Measurements from ENCODE around the gene DAAM1.

Gene DAAM1

DNA sequence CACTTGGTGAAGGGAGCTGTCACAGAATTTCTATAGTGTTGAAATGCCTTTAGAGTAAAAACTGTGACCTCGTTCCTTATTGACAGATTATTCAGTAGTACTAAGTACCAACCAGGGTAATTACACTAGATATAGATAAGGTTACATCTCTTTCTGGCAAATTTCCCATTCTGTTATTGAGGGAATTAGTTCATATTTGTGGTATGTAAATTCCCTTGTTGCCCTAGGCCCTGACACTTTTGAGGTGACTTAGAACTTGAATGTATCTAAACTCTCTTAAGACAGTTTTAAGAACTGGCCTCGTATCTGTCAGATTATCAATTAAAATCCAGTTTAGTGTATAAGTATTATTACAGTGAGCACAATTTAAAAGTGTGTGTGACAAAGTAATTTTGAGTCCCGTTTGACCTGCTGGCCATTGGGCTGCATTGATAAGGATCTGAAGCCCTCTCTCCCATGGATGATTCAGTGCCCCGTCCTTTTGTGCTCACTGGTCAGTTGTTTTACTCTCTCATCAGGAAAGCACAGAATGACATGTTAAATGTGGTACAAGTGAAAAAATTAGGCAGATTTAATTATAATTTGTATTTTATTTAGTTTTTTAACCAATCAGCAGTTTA lies 153.5 kb downstream of the DAAM1 start:
- DNase-seq (ENCODE audit: low spot score) = no peak

DNA sequence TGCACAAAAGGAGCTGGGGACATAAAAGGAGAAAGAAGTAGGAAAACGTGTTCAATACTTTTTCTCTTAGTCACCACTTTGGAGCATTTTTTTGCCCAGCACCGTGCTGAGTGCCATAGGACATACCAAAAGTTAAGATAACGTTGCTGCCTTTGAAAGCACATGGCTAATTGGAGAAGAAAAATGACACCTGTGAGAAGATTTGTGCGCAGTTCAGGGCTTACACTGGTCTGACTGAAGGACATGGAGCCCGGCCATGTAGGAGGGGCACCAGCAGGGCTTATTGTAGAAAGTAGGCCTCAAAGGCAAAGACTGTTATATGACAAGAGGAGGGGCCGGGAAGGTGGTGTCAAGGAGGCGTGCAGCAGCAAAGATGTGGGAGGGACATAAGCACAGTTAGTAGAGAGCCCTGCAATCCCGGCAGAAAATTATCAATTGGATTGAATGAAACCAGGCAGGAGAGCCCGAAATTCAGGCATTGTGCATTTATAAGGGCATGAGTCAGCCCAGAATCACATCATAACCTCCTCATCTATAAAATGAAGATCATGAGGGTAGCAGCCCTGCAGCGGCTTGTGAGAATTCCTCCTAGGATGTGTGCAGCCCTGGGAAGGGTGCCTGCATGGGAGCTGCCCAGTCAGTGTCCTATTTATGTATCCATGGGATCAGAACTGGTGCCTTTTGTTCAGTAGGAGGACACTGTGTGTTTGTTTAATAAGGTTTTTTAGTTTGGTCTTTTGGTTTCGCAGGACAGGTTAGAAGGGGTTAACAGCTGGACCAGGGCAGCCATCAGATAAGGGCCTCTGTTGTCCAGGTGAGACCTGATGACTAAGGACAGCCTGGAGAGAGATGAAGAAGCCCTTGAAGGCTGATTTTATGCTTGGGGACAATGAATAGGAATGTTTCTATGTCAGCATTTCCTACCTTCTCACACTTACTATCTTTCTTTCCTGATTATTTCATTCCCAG lies 154.3 kb downstream of the DAAM1 start:
- DNase-seq (ENCODE audit: low spot score) = no peak

DNA sequence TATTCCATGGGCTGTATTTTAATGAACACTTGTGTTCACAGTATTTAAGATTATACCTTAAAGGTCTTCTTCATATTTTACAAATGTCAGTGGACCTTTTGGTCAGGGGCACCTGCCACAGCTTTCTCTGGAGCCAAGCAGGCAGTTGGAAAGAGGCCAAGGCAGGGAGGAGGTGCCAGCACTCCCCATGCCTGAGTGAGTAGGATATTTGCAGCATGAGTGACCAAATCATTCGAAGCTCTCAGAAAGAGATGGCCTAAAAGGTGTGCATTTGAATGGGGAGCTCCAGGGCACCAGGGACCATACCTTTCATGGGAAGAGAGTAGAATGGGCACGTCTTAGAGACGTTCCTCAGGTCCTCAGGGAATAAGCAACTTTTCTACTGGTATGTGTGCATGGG lies 155.1 kb downstream of the DAAM1 start:
- no peak for DNase-seq (ENCODE audit: low spot score)

DNA sequence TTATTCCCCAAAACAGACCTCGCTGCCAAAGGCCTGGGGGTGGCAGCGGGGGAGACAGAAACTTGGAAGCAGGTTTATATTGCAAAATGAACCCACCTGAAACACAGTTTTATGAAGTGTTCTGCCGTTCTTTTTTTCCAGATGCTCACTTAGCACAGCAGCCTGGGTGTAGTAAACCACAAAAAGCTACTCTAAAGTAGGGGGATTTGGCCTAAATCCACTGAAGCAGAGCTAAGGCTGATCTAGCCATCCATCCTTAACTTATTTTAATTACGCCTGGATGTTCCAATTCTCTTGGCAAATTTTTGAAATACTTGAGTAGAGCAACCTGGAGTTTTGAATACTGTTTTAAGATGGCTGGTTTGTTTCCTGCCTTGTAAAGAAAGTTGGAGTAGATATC lies 155.5 kb downstream of the DAAM1 start:
- no peak for DNase-seq (ENCODE audit: low spot score)

DNA sequence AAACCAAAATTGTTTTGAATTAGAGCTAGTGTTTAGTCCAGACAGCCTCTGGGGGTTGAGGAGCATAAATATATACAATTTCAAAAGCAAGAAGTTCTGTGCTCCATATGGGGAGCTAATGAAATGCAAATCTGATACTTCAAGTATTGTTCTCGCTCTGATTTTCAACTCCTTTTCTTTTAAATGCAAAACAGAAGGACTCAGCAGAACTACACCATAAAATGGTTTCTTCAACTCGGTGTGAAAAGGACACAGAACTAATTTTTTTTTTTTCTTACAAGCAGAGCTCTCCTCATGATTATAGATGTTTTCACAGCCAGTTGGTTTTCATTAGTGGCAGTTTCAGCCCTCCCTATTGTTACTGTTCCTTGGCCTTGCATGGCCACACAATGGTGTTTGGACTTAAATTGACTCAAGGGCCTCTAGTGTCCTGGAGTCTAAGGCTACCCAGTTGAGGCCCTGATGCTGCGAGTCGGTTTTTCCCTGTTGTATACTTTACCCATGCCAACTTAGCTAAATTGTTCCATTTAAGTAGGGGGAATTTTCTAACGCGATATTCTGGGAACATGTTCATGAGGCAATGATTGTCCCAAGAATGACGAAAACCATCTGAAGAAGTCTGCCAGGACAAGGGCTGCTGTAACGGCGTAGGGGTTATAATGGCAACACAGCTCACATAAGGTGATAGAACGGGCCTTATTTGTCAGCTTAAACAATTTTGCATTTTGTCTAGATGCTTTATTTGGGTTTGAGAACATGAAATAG lies 156.4 kb downstream of the DAAM1 start:
- no peak for DNase-seq (ENCODE audit: low spot score)

DNA sequence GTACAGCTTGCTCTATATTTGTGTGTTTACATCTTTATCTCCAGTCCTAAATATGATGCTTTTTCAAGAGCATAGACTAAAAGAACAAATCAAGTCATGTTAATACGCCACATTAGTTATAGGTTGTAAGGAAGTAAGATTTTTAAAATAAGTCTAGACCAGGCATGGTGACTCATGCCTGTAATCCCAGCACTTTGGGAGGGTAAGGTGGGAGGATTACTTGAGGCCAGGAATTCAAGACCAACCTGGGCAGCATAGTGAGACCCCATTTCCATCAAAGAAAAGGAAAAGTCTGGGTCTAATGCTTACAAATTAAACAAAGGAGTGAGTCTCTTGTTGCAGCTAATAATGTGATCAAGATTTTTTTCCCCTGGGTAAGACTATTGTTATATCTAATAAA lies 157.9 kb downstream of the DAAM1 start:
- DNase-seq (ENCODE audit: low spot score) = no peak

DNA sequence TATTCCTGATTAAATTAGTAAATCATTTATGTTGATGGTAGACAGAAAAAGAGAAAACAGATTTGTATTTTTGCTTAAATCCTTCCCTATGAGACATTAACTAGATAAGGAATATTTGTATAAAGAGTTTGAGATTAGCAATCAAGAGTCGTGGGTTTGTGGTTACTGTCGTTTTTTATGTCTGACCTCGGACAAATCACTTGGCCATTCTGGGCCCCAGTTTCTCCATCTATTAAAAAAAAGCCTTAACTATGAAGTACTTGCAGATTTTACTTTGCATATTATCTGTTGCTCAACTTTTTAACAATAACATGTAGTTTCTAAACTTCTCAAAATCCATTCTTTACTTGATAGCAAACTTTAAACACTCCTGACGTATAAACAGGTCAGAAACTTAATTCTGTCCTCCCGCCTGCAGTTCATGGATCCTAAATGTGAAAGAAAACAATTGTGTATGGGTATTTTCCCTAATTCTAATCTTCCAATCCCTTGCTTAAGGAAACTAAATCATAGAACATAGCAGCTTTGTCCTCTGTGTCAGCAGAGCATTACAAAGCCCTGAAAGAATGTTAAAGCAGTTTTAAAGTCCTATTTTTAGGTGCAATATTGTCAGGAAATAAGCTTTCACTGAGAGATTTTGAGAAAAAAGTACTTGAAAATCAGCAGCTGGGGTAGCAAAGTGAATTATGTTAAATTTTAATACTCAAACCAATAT lies 158.5 kb downstream of the DAAM1 start:
- no peak for DNase-seq (ENCODE audit: low spot score)

DNA sequence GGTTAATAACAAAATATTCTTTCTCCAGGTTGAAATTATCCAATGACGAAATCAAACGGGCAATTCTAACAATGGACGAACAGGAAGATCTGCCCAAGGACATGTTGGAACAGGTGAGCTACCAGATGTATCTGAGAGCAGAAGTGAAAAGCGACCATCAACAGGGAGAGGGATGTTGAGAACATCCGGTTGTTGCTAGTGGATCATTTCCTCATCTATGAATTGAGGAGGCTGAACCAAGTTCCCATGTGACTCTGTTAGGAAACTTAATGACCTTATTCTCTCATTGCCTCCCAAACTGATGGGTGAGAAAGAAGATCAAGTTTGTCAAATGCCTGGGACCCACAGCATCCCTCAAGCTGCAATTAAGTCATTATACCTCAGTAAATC lies 159.0 kb downstream of the DAAM1 start:
- no peak for DNase-seq (ENCODE audit: low spot score)

DNA sequence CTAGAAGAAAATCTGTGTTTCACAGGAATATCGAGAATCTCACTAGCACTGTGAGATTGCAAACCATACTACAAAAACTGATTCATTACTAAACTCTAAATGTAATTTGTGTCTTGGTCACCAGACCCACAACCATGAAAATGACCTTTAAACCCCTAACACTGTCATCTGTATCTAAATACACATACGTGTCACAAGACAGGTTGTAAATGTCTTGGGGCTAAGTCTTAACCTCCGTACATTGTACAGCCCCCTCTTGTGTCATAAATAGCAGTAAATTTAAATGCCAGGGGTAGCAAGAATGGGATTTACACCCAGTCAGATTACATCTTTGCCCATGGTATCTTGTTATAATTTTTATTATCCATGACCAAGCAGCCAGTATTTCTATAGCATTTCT lies 159.4 kb downstream of the DAAM1 start:
- DNase-seq (ENCODE audit: low spot score) = no peak

DNA sequence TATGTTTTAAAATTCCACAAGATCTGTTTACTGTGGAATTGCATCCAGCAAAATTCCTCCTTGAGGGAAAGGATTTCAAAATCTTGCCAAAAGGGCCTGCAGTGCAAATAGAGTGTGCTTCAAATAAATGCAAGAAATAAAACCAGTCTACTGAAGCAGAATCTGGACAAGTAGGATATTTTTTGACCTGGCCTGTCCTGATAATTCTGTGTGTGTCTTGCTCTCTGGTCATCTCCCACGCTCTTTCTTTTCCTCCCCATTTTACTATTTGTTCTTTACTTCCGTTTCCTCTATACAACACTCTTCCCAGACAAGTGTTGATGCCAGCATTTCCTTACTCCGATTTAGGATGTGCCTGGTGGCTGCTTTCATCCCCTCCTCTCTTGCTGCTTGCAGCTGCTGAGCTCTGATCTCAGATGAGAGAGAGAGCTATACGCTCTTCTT lies 160.8 kb downstream of the DAAM1 start:
- DNase-seq (ENCODE audit: low spot score) = no peak

DNA sequence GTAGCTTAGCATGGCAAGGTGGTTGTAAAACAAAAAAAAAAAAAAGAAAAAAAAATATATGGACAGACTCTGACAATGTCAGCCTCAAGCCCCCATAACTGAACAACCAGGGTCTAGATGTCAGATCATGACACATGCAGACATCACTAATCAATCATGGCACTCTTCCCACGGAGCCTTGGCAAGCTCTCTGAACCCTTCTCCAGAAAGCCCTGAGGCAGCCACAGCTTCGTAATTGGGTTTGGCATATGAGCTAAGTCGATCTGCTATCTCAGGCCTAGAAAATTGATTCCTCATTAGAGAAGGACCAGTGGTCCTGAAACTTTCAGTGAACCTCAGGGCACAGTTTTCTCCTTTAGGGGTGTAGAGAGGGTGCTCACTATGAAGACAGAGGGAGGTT lies 164.5 kb downstream of the DAAM1 start:
- no peak for DNase-seq (ENCODE audit: low spot score)

DNA sequence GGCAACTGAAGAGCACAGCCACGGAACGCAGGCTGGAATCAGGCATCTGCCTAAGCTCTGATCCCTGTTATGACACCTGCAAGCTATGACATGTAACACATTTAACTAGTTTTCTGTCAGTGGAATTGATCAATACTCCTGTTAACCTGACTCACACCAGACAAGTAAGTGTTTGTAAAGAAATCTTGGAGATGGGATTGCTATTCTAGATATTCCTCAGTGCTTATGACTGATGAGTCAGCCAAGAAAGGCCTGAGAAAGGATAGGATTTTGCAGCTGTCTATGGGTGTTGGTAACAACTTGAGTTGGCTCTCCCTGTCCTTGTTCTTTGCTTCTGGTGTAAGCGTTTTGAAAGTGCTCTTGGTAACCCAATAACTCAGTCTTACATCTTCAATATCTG lies 166.2 kb downstream of the DAAM1 start:
- no peak for DNase-seq (ENCODE audit: low spot score)

DNA sequence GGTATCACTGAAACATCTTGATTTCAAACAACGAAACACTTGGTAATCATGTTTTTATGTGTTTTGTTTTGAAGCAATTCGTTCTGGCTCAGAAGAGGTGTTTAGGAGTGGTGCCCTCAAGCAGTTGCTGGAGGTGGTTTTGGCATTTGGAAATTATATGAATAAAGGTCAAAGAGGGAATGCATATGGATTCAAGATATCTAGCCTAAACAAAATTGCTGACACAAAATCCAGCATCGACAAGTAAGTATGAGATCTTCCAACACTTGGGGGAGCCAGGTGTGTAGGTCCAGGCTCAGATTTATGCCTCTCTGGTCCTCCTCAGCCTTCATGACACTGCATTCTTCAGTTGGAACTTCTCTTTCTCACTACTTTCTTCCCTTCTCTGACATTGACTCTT lies 166.6 kb downstream of the DAAM1 start:
- DNase-seq (ENCODE audit: low spot score) = no peak

DNA sequence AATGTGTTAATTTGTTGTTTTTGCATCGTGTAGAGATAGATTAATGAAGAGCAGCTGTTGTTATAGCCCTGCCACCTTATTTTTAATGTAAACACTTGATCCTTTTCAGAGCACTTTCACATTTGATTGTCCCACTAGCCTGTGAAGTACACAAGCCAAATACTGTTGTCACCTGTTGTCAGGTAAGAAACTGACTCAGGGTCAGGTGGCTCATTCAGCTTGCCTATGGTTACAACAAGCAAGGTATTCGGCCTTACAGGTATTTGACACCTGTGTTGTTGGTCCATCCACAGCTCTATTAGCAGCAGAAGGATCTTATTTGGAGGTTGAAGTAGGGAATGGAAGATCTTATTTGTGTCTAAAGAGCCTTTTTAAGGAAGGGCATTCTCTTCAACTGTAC lies 167.8 kb downstream of the DAAM1 start:
- DNase-seq (ENCODE audit: low spot score) = no peak

DNA sequence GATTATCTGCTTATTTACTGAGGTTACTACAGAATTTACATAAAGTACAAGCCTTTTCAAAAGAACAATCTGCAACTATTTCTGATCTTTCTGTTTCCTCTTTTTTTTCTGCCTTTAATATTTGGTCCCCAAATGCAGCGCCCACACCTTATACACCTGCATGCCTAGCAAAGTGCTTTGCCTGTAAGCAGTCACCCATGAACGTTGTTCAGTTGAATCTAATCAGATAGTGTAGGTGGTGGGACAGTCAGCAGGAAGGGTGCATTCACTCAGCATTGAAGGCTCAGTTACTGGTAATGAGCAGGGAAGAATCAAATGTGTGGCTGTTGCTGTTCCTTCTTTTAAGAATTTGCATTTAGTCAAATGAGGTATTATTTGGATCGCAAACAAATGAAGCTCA lies 168.3 kb downstream of the DAAM1 start:
- DNase-seq (ENCODE audit: low spot score) = no peak

DNA sequence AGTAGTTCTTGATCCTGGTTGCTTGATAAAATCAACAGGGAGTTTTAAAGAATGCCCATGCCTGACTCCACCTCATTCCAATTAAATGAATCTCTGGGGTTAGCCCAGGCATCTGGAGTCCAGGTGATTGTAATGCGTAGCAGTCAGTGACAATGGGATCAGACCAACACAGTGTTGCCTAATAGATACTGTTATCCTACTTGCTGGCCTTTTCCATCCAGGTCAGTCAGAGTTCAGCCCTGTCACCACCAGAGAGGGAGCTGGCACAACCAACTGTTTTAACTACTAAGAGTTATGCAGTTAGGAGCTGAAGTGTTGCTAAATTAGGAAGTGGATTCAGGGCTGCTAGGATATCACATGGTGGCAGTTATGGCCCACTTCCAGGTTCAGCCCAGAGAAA lies 169.6 kb downstream of the DAAM1 start:
- DNase-seq (ENCODE audit: low spot score) = no peak

DNA sequence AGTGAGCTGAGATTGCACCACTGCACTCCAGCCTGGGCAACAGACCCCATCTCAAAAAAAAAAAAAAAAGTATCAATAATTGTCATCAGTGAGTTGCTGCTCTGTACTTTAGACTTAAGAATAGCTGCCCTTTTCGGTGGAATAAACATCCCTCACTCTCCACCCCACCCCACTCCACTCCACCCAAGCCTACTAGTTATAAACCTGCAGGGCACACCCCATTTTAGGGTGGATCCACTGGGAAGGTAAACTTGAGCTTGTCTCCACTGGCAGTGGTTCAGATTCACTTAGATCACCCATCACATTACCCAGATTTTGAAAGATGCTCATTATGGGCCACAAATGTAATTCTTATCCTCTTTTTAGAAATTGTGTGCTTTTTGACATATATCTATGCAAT lies 170.3 kb downstream of the DAAM1 start:
- DNase-seq (ENCODE audit: low spot score) = no peak

DNA sequence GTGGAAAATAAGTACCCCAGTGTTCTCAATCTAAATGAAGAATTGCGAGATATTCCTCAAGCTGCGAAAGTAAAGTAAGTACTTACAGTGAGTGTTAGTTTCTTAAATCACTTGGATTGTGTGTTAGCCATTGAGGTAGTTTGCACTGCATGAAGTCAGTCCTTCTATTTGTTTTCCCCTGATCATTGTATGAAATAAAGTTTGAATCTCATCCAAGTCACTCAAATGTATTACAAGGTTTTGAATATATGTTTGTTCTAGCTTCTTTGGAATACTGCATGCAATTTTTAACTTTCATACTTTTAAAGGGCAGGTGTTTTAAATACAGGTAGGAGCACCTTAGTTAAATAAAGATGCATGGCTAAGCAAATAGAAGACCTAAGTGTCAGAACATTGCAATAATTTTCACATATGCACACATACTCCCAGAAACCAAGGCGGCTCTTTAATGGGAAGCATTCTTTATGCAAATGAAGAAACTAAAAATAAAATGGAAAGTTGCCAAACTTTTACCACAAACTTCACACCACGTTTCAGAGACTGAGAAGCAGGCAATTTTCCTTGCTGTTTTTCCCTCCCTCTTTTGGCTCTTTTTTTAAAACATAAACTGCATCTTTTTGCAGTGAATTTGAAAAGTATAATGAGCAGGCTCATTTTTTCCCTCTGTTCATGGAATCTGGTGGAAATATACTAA lies 171.1 kb downstream of the DAAM1 start:
- no peak for DNase-seq (ENCODE audit: low spot score)

DNA sequence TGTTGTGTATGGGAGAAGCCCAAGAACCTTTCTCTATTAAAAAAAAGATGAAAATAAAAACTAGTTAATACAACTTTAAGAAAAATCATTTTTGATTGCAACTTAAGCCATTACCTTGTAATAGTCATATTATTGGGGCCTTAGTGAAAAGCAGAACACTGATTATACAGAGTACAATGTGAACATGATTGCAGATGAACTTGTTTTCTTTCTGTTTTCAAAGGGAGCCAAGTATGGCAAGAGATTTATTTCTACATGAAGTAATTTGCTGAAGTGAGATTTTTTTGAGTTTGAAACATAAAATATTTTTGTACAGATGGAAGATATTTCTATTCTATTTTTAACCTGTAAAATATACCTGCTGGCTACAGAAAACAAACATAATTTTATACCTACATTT lies 171.8 kb downstream of the DAAM1 start:
- no peak for DNase-seq (ENCODE audit: low spot score)

DNA sequence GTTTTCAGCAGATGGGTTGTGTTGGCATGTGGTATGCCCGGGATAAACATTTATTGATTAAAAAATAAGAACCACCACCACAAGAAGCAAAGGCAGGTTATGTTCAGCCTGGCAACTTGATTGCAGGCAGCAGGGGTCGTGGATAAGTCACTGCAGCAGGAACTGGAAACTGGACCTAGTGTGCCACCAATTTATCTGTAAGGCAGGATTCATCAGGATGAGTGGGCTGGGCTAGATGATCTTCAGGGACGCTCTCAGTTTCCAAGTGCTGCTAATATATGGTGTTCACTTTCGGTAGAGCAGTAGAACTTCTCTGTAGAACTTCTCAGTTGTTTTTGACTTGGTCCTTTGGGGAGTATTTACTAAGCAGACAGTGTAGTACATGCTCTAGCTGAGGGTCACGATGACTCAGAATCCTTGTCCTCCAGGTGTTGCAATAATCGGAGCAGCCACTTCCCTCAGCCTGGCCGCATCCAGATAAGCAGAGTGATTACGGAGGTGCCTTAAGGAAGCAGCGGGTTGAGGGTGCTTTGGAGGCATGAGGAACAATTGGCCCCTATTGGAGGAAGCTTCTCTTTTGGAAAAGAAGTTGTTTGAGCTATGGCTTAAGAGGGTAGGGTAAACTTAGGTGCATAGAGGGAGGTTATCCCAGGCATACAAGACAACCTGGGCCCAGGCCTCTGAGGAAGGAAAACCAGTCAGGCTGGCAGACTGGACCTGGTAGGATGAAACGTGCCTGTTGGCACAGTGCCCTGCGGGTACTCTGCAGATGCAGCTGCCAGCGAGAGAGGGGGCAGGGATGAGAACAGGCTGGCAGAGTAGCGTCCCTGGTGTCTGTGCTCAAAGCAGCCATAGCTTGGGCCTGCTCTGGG lies 172.7 kb downstream of the DAAM1 start:
- DNase-seq (ENCODE audit: low spot score) = no peak

DNA sequence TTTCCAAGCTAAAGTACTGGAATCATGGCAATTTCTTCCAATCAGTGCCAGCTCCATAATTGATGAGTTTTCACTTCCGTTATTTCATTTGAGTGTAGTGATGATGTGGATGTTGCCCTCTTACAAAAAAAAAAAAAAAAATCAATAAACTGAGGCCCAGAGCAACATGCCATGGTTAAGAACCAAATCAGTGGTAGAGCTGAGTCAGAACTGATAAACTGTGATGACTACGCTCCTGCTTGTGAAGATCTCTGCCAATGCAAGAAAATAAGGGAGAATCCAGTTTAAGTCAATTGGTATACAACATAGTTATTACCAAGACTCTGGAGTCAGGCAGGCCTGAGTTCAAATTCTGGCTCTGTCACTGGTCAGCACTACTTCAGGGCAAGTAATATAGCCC lies 174.0 kb downstream of the DAAM1 start:
- no peak for DNase-seq (ENCODE audit: low spot score)
